Cerebellar nuclear complex (tissue), 1 donor: ENCODE results near the gene HSPA5.

ENCODE experiments used
- DNase-seq, 2 experiments: peaks; one replicate each; lab custom pipeline; 2025; lab: John Stamatoyannopoulos, UW

HSPA5 gene

DNA sequence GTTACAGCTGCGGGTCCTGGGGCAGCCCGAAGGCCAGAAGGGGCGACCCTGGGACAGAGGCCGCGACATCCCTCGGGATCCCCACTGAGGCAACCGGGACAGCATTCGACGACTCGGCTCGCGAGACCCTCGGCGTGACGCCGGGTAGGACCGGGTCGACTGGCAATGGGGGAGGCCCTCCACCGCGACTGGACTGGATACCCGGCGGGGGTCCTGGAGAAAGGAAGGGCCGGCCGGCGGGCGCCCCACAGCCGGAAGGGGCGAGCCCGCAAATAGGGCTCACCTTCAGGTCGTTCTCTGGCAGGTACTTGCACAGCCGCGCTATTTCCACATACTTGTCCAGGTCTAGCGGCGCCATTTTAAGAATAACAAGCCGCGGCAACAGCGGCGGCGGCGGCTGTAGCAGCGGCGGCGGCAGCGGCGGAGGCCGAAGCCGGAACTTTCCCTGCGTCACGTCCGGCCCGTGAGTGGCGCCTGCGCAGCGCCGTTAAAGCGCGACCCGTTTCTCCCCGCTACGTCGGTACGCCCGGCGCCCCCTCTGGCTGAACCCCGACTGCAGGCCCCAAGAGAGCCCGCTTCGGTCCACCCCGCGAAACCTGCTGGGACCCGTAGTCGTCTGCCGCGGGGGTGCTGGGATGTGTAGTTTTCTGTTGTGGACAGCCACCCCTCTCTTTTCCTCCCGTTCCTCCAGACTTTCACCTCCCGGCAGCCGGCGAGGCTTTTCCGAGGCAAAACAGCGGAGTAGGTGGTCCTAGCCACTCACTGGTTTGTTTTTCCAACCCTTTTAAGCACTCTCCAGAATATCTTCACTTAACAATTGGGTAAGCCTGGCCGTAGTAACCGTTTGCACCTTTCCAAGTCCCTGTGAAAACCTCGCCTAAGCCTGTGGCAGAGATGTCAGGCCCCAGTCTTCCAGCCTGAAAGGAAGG lies 51.5 kb downstream of the HSPA5 start, which contains the start of gene PPP6C:
TSS of gene PPP6C (minus strand) at position 443 of the 929 bp plus-strand sequence. CDS start at position 358, 85 bp downstream.
- DNase-seq, result peak; percentile 71 to 89

DNA sequence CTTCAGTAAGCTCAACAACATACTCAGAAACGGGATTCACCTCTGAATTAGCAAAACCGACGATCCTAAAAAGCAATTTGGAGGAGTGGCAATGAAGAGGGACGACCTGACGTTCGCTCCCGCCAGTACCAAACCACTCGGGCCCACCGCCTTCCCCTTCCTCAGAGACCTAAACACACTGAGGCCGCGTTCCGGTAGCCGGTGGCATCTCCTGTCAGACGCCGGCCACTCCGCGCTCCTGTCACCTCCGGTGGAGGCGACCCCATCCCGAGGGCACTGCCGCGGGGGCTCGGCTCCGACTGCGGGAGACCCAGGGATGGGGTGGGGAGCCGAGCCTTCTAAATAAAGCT lies 52.2 kb downstream of the HSPA5 start:
- no peak for DNase-seq
